HFF-Myc (cell line): ENCODE data around the gene MIGA1.
A peak's percentile ranks its signal among the peaks of the same experiment; 100 is the strongest.

Source experiments
- DNase-seq: peaks from one replicate; pipeline ENCODE4 v3.0.0-alpha.2; 2011; ENCODE audit warnings: low read depth; ENCODE audit errors: extremely low read depth
- H3K4me3 ChIP-seq: replicated peaks from 2 replicates; pipeline ENCODE4 v1.5.1; 2011; ENCODE audit warnings: low read depth, mild to moderate bottlenecking, control low read depth, low read length
- TF ChIP-seq, protein P1 (sequence below): IDR thresholded peaks from 2 replicates; pipeline ENCODE4 v1.5.1; 2012; ENCODE audit warnings: mild to moderate bottlenecking, low read depth, low read length, control low read depth; ENCODE audit errors: missing control alignments

Gene MIGA1

GRCh38 chr1:77756052-77756754 lies 23.2 kb upstream of the MIGA1 start:
- H3K4me3 ChIP-seq: no peak overlapping the region
- DNase-seq: no peak
- TF ChIP-seq, protein P1, sequence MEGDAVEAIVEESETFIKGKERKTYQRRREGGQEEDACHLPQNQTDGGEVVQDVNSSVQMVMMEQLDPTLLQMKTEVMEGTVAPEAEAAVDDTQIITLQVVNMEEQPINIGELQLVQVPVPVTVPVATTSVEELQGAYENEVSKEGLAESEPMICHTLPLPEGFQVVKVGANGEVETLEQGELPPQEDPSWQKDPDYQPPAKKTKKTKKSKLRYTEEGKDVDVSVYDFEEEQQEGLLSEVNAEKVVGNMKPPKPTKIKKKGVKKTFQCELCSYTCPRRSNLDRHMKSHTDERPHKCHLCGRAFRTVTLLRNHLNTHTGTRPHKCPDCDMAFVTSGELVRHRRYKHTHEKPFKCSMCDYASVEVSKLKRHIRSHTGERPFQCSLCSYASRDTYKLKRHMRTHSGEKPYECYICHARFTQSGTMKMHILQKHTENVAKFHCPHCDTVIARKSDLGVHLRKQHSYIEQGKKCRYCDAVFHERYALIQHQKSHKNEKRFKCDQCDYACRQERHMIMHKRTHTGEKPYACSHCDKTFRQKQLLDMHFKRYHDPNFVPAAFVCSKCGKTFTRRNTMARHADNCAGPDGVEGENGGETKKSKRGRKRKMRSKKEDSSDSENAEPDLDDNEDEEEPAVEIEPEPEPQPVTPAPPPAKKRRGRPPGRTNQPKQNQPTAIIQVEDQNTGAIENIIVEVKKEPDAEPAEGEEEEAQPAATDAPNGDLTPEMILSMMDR: no peak

GRCh38 chr1:77757066-77757584 lies 22.3 kb upstream of the MIGA1 start:
- no peak for DNase-seq
- TF ChIP-seq, protein P1: no peak
- H3K4me3 ChIP-seq: no peak overlapping the region

GRCh38 chr1:77757603-77758002 lies 21.8 kb upstream of the MIGA1 start:
- DNase-seq: no peak
- 0 out of 2 replicates have a peak overlapping the region, but pooled peaks have one; percentile 82 for H3K4me3 ChIP-seq
- TF ChIP-seq, protein P1: no peak

- DNase-seq: peak; percentile 17
- H3K4me3 ChIP-seq: peak within 1 kb of the TSS; percentile 82
- TF ChIP-seq, protein P1: no peak
Measured at GRCh38 chr1:77759071-77760028, 20.1 kb upstream of the MIGA1 start, which contains the start of gene USP33. Gene USP33 (minus strand): TSS chr1:77759852. CDS start chr1:77741697, 18,155 bp downstream.

DNA sequence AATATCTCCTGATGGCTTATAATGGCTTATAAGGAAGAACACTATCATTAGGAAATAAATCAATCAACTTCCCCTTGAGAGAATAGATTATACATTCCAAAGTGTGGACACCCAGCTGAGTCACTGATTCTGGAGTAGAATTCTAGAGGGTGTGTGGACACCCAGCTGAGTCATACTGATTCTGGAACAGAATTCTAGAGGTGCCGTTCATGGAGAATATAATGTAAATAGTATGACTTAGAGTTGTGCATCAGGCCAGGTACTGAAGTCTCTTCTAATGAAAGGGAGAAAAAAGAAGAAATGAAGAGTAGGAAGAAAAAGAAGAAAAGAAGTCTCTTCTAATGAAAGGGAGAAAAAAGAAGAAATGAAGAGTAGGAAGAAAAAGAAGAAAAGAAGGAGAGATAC lies 17.4 kb upstream of the MIGA1 start:
- DNase-seq: no peak
- TF ChIP-seq, protein P1: no peak
- H3K4me3 ChIP-seq: no peak overlapping the region

DNA sequence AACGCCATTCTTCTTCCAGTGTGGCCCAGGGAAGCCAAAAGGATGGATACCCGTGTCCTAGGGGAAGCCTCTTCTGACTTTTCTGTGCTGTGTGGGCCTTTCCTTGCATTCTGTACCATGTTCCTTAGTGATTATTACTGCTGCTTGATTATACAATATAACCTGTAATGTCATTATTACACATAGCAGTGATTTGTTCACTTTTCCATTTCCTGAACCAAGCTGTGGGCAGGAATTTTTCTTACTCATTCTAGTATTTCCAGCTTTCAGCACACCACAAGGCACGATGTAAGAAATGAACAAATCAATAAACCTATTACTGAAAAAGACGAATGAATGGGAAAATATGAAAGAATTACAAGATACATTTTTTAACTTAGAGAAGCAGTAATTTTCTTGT lies 11.4 kb upstream of the MIGA1 start:
- TF ChIP-seq, protein P1: no peak
- no peak for DNase-seq
- H3K4me3 ChIP-seq: no peak overlapping the region
